A673 (cell line): ENCODE data around the gene PLIN3. TPM values are rescaled to one million over a fixed set of nuclear protein-coding genes. Genes with fewer than 3 reads are reported as not detected.
"Not testable (repeated sequence)": the region's sequence is repeated elsewhere in the genome, so short reads cannot be mapped to it uniquely, and the experiment has no call there.

Experiments
- BruUV-seq: library from RNA; stranded (reverse); fragments of 400-500 nt; replicated peaks from 2 replicates; lab custom pipeline; 2021; lab: Mats Ljungman, UMichigan
- CTCF ChIA-PET: fragments of 300-600 bp; sonication (Branson Sonifier 250); formaldehyde crosslinking; loops from one replicate; lab custom pipeline; 2022; ENCODE audit warnings: antibody characterized with exemption; lab: Charles Lee
- POLR2A ChIA-PET: fragments of 300-600 bp; sonication (Branson Sonifier 250); formaldehyde crosslinking; loops from one replicate; lab custom pipeline; 2022; ENCODE audit warnings: antibody characterized with exemption; ENCODE audit not compliant: low non-redundant PET; lab: Charles Lee
- DNase-seq: peaks from one replicate; pipeline ENCODE4 v3.0.0-alpha.2; 2015; ENCODE audit warnings: low spot score
- H3K27ac ChIP-seq: fragments of 200-600 bp; sonication (generic); 2 replicates; pipeline ENCODE4 v1.5.1; 2016; ENCODE audit warnings: mixed run types, low read depth, mild to moderate bottlenecking, mixed read lengths, antibody characterized with exemption, low read length; ENCODE audit not compliant: poor library complexity, severe bottlenecking
- H3K27me3 ChIP-seq: fragments of 200-600 bp; sonication (generic); replicated peaks from 2 replicates; pipeline ENCODE4 v1.6.1; 2017; ENCODE audit warnings: mixed run types, low read depth, mild to moderate bottlenecking, mixed read lengths, antibody characterized with exemption, low read length; ENCODE audit not compliant: insufficient read depth, poor library complexity
- H3K36me3 ChIP-seq: fragments of 200-600 bp; sonication (generic); 2 replicates; pipeline ENCODE4 v1.6.1; 2016; ENCODE audit warnings: mixed run types, mild to moderate bottlenecking, mixed read lengths, antibody characterized with exemption, low read length; ENCODE audit not compliant: insufficient read depth, poor library complexity, severe bottlenecking
- H3K4me1 ChIP-seq: fragments of 200-600 bp; sonication (generic); 2 replicates; pipeline ENCODE4 v1.6.1; 2017; ENCODE audit warnings: mixed run types, mild to moderate bottlenecking, mixed read lengths, antibody characterized with exemption, low read length; ENCODE audit not compliant: insufficient read depth, poor library complexity, severe bottlenecking
- H3K4me3 ChIP-seq: fragments of 200-600 bp; sonication (generic); 2 replicates; pipeline ENCODE4 v1.5.1; 2016; ENCODE audit warnings: low read depth, mixed run types, mild to moderate bottlenecking, mixed read lengths, low read length; ENCODE audit not compliant: poor library complexity, severe bottlenecking
- H3K9me3 ChIP-seq: fragments of 200-600 bp; sonication (generic); 2 replicates; pipeline ENCODE4 v1.6.1; 2016; ENCODE audit warnings: mixed run types, low read depth, mild to moderate bottlenecking, mixed read lengths, antibody characterized with exemption, low read length; ENCODE audit not compliant: poor library complexity, severe bottlenecking
- CTCF ChIP-seq: fragments of 300-800, 200-600 bp; sonication (generic); conservative IDR thresholded peaks from 2 replicates; pipeline ENCODE4 v1.5.1; 2017; ENCODE audit warnings: low read depth, mild to moderate bottlenecking, antibody characterized with exemption, low read length, moderate library complexity, mixed read lengths
- EZH2 ChIP-seq: fragments of 200-600 bp; sonication (generic); IDR thresholded peaks from 2 replicates; pipeline ENCODE4 v1.6.1; 2017; ENCODE audit warnings: borderline replicate concordance, low read depth, mild to moderate bottlenecking, mixed read lengths, antibody characterized with exemption, low read length; ENCODE audit not compliant: poor library complexity, severe bottlenecking
- intact Hi-C: fragments of 100-400 bp; cut with micrococcal nuclease; formaldehyde crosslinking; loops from one replicate; pipeline ENCODE4 v1.10.0; 2022; ENCODE audit not compliant: unreplicated experiment
- total RNA-seq: library from RNA; stranded (reverse); gene quantifications from 2 replicates; pipeline ENCODE4 v1.2.3, GENCODE V29; 2021

PLIN3 gene
- total RNA-seq, 1 experiment from 2014 or later = 30.6 TPM

- no peak for DNase-seq
- no peak overlapping the region for H3K27ac ChIP-seq
- no peak for TF ChIP-seq EZH2
- TF ChIP-seq CTCF = no peak
- BruUV-seq = no TSS peak
- H3K9me3 ChIP-seq = no peaks in the 10 kb centered on the region
- no peaks in the 10 kb centered on the region for H3K27me3 ChIP-seq
- no peak overlapping the region for H3K4me3 ChIP-seq
- intact Hi-C loops = no loop called here
- ChIA-PET POLR2A (no interaction called here), CTCF (interaction anchor here (0.7 kb wide), 1 partner anchor 8 kb away, joined by 3 read pairs; no protein-coding TSS in a partner anchor)
- peaks cover 3% of the 10 kb centered on the region for H3K36me3 ChIP-seq
- peaks cover 4% of the 10 kb centered on the region for H3K4me1 ChIP-seq
These were observed 7.8 kb downstream of the PLIN3 start for GRCh38 chr19:4859697-4860096.

GRCh38 chr19:4856468-4856867 lies 11.0 kb downstream of the PLIN3 start:
- CTCF ChIA-PET = interaction anchor here (1.1 kb wide), 1 partner anchor 47 kb away, joined by 3 read pairs; no protein-coding TSS in a partner anchor
- H3K9me3 ChIP-seq, H3K36me3 ChIP-seq, H3K4me3 ChIP-seq, H3K27ac ChIP-seq, DNase-seq, intact Hi-C loops, POLR2A ChIA-PET, H3K4me1 ChIP-seq, BruUV-seq, H3K27me3 ChIP-seq: not testable (repeated sequence)

- H3K4me1 ChIP-seq, H3K36me3 ChIP-seq, H3K27ac ChIP-seq, DNase-seq, H3K9me3 ChIP-seq, intact Hi-C loops, BruUV-seq, POLR2A ChIA-PET, H3K27me3 ChIP-seq, H3K4me3 ChIP-seq: not testable (repeated sequence)
- CTCF ChIA-PET = interaction anchor here (1.4 kb wide), 1 partner anchor 44 kb away, joined by 6 read pairs; no protein-coding TSS in a partner anchor
These were observed 14.0 kb downstream of the PLIN3 start for GRCh38 chr19:4853506-4853905.

- Histone ChIP-seq H3K36me3 (peaks cover 5% of the 10 kb centered on the region), H3K9me3 (no peaks in the 10 kb centered on the region), H3K4me3 (no peak overlapping the region), H3K27ac (no peak overlapping the region), H3K4me1 (no peaks in the 10 kb centered on the region), H3K27me3 (no peaks in the 10 kb centered on the region)
- BruUV-seq = no TSS peak
- CTCF ChIA-PET = interaction anchor here (0.5 kb wide), 1 partner anchor 208 kb away, joined by 6 read pairs; no protein-coding TSS in a partner anchor
- intact Hi-C loops = no loop called here
- no peak for TF ChIP-seq EZH2
- no peak for TF ChIP-seq CTCF
- DNase-seq = no peak
- POLR2A ChIA-PET = no interaction called here
These were observed 15.0 kb downstream of the PLIN3 start for GRCh38 chr19:4852484-4852883.
